Spleen (tissue), 7 donors: Measurements from ENCODE around the gene LARP1.

Experiments
- POLR2A ChIP-seq, 3 donors: fragments of 450-650 bp; IDR thresholded peaks; one replicate each; pipeline ENCODE4 v1.5.1; 2017; ENCODE audit warnings: antibody characterized with exemption in 3 of 3, mild to moderate bottlenecking in 1 of 3
- POLR2AphosphoS5 ChIP-seq, 3 donors: sonication (generic); formaldehyde crosslinking; IDR thresholded peaks; one replicate each; pipeline ENCODE4 v1.5.1; 2017; ENCODE audit warnings: antibody characterized with exemption in 3 of 3
- TF ChIP-seq, protein P1 (sequence below), 11 experiments: fragments of 200-600 bp in 7 of 11; fragments of 450-650 bp in 4 of 11; sonication (generic) in 4 of 11; IDR thresholded peaks in 8 of 11; conservative IDR thresholded peaks in 3 of 11; 1 replicate in 7 of 11; 2 replicates in 4 of 11; pipeline versions ENCODE4 v1.4.0 to v1.8.0; 2016 to 2021; ENCODE audit warnings: antibody characterized with exemption in 11 of 11, inconsistent platforms in 4 of 11, mild to moderate bottlenecking in 1 of 11
- donor health status: DM: no; HTN: no; CAD: no; lungs with moderate emphysema.
- donor health status: DM: no; HTN: no; CAD: no.
- donor health status: DM: no; HTN: no; CAD: no.

DNA sequence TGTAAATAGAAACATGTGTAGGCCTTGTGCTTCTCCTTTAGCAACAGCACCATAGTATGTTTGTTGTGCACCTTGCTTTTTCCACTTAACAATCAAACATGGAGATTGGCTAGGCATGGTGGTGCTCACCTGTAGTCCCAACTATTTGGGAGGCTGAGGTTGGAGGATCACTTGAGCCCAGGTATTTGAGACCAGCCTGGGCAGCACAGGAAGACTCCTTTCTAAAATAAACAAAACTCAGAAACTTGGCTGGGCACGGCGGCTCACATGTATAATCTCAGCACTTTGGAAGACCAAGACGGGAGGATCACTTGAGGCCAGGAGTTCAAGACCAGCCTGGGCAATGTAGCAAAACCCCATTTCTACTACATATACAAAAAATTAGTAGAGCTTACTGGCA is 96.2 kb downstream of the LARP1 start:
- TF ChIP-seq POLR2A (IDR thresholded peaks at IDR 0.05) (no peak), POLR2AphosphoS5 (IDR thresholded peaks at IDR 0.05) (no peak)
- TF ChIP-seq, protein P1, sequence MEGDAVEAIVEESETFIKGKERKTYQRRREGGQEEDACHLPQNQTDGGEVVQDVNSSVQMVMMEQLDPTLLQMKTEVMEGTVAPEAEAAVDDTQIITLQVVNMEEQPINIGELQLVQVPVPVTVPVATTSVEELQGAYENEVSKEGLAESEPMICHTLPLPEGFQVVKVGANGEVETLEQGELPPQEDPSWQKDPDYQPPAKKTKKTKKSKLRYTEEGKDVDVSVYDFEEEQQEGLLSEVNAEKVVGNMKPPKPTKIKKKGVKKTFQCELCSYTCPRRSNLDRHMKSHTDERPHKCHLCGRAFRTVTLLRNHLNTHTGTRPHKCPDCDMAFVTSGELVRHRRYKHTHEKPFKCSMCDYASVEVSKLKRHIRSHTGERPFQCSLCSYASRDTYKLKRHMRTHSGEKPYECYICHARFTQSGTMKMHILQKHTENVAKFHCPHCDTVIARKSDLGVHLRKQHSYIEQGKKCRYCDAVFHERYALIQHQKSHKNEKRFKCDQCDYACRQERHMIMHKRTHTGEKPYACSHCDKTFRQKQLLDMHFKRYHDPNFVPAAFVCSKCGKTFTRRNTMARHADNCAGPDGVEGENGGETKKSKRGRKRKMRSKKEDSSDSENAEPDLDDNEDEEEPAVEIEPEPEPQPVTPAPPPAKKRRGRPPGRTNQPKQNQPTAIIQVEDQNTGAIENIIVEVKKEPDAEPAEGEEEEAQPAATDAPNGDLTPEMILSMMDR (IDR thresholded peaks at IDR 0.05 in 8 of 11, conservative IDR thresholded peaks at IDR 0.05 in 3 of 11): no peak
